NCI-H1105 (cell line): Measurements from ENCODE around the gene ZCCHC2.

Source experiments
- DNase-seq: peaks from one replicate; lab custom pipeline; 2025; lab: John Stamatoyannopoulos, UW

The ZCCHC2 gene

GRCh38 chr18:62538881-62539280 is 16.1 kb downstream of the ZCCHC2 start:
- DNase-seq, result no peak

- DNase-seq, result no peak
Observed at GRCh38 chr18:62539284-62540165, 16.7 kb downstream of the ZCCHC2 start.

- no peak for DNase-seq
Observed at GRCh38 chr18:62543021-62543420, 20.2 kb downstream of the ZCCHC2 start.

GRCh38 chr18:62545098-62545497 is 22.3 kb downstream of the ZCCHC2 start:
- DNase-seq, result no peak

- DNase-seq, result no peak
Observed at GRCh38 chr18:62549755-62550154, 26.9 kb downstream of the ZCCHC2 start.

- DNase-seq, result no peak
Observed at GRCh38 chr18:62550746-62551145, 27.9 kb downstream of the ZCCHC2 start.

GRCh38 chr18:62551972-62552513 is 29.2 kb downstream of the ZCCHC2 start:
- DNase-seq, result no peak

GRCh38 chr18:62554061-62554815 is 31.4 kb downstream of the ZCCHC2 start:
- no peak for DNase-seq

GRCh38 chr18:62555135-62555534 is 32.3 kb downstream of the ZCCHC2 start:
- DNase-seq, result no peak

- DNase-seq, result no peak
Observed at GRCh38 chr18:62556397-62556796, 33.6 kb downstream of the ZCCHC2 start.

- DNase-seq, result no peak
Observed at GRCh38 chr18:62558015-62558663, 35.3 kb downstream of the ZCCHC2 start.

GRCh38 chr18:62564044-62564443 is 41.2 kb downstream of the ZCCHC2 start:
- no peak for DNase-seq

- no peak for DNase-seq
Observed at GRCh38 chr18:62566199-62566598, 43.4 kb downstream of the ZCCHC2 start.

- no peak for DNase-seq
Observed at GRCh38 chr18:62566818-62567217, 44.0 kb downstream of the ZCCHC2 start.

GRCh38 chr18:62569081-62569655 is 46.3 kb downstream of the ZCCHC2 start:
- no peak for DNase-seq

- DNase-seq, result no peak
Observed at GRCh38 chr18:62571037-62571436, 48.2 kb downstream of the ZCCHC2 start.

- DNase-seq, result no peak
Observed at GRCh38 chr18:62571648-62572047, 48.8 kb downstream of the ZCCHC2 start.

- DNase-seq, result no peak
Observed at GRCh38 chr18:62572456-62572855, 49.6 kb downstream of the ZCCHC2 start.

- DNase-seq, result no peak
Observed at GRCh38 chr18:62574776-62575175, 52.0 kb downstream of the ZCCHC2 start.

- DNase-seq, result no peak
Observed at GRCh38 chr18:62576271-62576670, 53.4 kb downstream of the ZCCHC2 start.

GRCh38 chr18:62576845-62577512 is 54.2 kb downstream of the ZCCHC2 start:
- DNase-seq, result no peak
